ENCODE measurements around the gene METTL23.

METTL23 gene

GRCh38 chr17:76726776-76727718, at the start of gene METTL23:
Gene METTL23 (plus strand): TSS chr17:76726839. CDS start chr17:76729711, 2,872 bp downstream.
- DNase-seq (ENCODE audit: low read depth) = no peak

- DNase-seq (ENCODE audit: low read depth) = no peak
These were observed 49.2 kb upstream of the METTL23 start for GRCh38 chr17:76677406-76677805.

GRCh38 chr17:76678330-76678729, 48.3 kb upstream of the METTL23 start:
- DNase-seq (ENCODE audit: low read depth) = no peak

- no peak for DNase-seq (ENCODE audit: low read depth)
These were observed 47.4 kb upstream of the METTL23 start for GRCh38 chr17:76679239-76679638.

- no peak for DNase-seq (ENCODE audit: low read depth)
These were observed 45.2 kb upstream of the METTL23 start for GRCh38 chr17:76681222-76682137.

- no peak for DNase-seq (ENCODE audit: low read depth)
These were observed 44.3 kb upstream of the METTL23 start for GRCh38 chr17:76682296-76682695.

- DNase-seq (ENCODE audit: low read depth) = no peak
These were observed 43.5 kb upstream of the METTL23 start for GRCh38 chr17:76683011-76683755.

GRCh38 chr17:76683921-76684745, 42.5 kb upstream of the METTL23 start:
- no peak for DNase-seq (ENCODE audit: low read depth)

GRCh38 chr17:76684756-76685155, 41.9 kb upstream of the METTL23 start:
- DNase-seq (ENCODE audit: low read depth) = no peak

GRCh38 chr17:76685366-76685765, 41.3 kb upstream of the METTL23 start:
- no peak for DNase-seq (ENCODE audit: low read depth)

GRCh38 chr17:76685846-76686245, 40.8 kb upstream of the METTL23 start:
- no peak for DNase-seq (ENCODE audit: low read depth)

GRCh38 chr17:76686538-76687297, 39.9 kb upstream of the METTL23 start:
- no peak for DNase-seq (ENCODE audit: low read depth)

- no peak for DNase-seq (ENCODE audit: low read depth)
These were observed 39.1 kb upstream of the METTL23 start for GRCh38 chr17:76687298-76688164.

GRCh38 chr17:76688165-76688622, 38.4 kb upstream of the METTL23 start:
- no peak for DNase-seq (ENCODE audit: low read depth)

- DNase-seq (ENCODE audit: low read depth) = no peak
These were observed 36.8 kb upstream of the METTL23 start for GRCh38 chr17:76689859-76690258.

GRCh38 chr17:76690596-76691280, 35.9 kb upstream of the METTL23 start:
- DNase-seq (ENCODE audit: low read depth) = no peak

GRCh38 chr17:76691379-76692191, 35.1 kb upstream of the METTL23 start:
- DNase-seq (ENCODE audit: low read depth) = no peak
